IMR-90 (cell line): ENCODE measurements around the gene SKAP1.

Experiments
- CTCF ChIP-seq: conservative IDR thresholded peaks from 2 replicates; pipeline ENCODE4 v1.5.1; 2012; ENCODE audit warnings: mild to moderate bottlenecking, low read depth, low read length, improper control_type of control experiment
- RAD21 ChIP-seq: IDR thresholded peaks from 2 replicates; pipeline ENCODE4 v1.6.1; 2012; ENCODE audit warnings: low read length, improper control_type of control experiment
- RCOR1 ChIP-seq: IDR thresholded peaks from 2 replicates; pipeline ENCODE4 v1.6.1; 2012; ENCODE audit warnings: mild to moderate bottlenecking, low read length, improper control_type of control experiment; ENCODE audit not compliant: insufficient replicate concordance

DNA sequence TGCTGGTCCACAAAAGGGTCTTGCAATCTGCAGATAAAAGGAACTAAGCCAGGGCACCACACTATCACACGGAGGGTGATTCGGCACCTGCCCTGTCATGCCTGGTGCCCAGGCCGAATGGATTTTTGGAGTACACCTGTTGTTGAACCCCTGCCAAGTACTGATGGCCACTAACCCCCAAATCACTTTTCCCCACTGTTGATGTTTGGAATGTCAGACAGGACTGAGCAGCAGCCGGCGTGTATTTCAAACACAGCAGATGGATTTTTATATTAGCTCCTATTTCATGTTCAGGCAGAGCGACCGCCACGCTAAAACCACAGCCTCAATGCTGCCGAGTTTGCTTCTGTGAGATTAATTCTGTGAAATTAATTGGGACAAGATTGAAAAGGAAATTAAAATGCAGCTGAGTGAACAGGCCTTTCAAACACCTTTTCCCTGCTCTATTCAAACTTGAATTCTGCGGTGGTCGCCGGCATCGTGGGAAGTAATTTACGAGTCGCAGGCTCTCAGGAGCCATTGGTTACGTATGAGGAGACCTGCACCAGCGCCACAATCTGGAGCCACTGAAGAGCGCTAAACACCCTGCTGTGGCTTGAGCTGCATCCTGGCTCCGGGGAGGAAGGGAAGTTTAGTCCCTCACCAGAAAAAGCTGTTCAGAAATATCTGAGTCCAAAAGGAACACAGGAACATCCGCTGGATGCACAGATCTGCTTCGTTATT lies 274.0 kb downstream of the SKAP1 start:
- TF ChIP-seq RCOR1, result no peak
- TF ChIP-seq CTCF, result no peak
- TF ChIP-seq RAD21, result no peak
